Activated CD4-positive, alpha-beta T cell treated with anti-CD3 and anti-CD28 coated beads, Interleukin-2, amount 10 ng/mL, durations not matched to agents 24 days and 14 days (primary cell): ENCODE data around the gene OR4D10. TPM values are rescaled to one million over a fixed set of nuclear protein-coding genes. Genes with fewer than 3 reads are reported as not detected.
"Not testable (repeated sequence)": the region's sequence is repeated elsewhere in the genome, so short reads cannot be mapped to it uniquely, and the experiment has no call there.

ENCODE experiments used
- DNase-seq: peaks from one replicate; pipeline ENCODE4 v3.0.0; 2022
- H3K27ac Mint-ChIP-seq: one replicate; pipeline ENCODE4 v1.8.0; 2022; ENCODE audit warnings: mild to moderate bottlenecking, mixed read lengths
- H3K27me3 Mint-ChIP-seq: one replicate; pipeline ENCODE4 v1.8.0; 2022; ENCODE audit warnings: mixed read lengths
- H3K36me3 Mint-ChIP-seq: one replicate; pipeline ENCODE4 v1.8.0; 2022; ENCODE audit warnings: low read depth, mild to moderate bottlenecking, mixed read lengths
- H3K4me1 Mint-ChIP-seq: one replicate; pipeline ENCODE4 v1.8.0; 2021; ENCODE audit warnings: mixed read lengths
- H3K4me3 Mint-ChIP-seq: one replicate; pipeline ENCODE4 v1.8.0; 2022; ENCODE audit warnings: mild to moderate bottlenecking, moderate library complexity, mixed read lengths
- H3K9me3 Mint-ChIP-seq: one replicate; pipeline ENCODE4 v1.8.0; 2021; ENCODE audit warnings: mixed read lengths
- intact Hi-C: fragments of 100-400 bp; cut with micrococcal nuclease; formaldehyde crosslinking; loops from one replicate; pipeline ENCODE4 v1.15.1; 2023
- total RNA-seq: library from RNA; stranded (reverse); gene quantifications from 2 replicates; pipeline ENCODE4 v1.2.3, GENCODE V29; 2022

Gene OR4D10
- not detected in 2 replicates for total RNA-seq

DNA sequence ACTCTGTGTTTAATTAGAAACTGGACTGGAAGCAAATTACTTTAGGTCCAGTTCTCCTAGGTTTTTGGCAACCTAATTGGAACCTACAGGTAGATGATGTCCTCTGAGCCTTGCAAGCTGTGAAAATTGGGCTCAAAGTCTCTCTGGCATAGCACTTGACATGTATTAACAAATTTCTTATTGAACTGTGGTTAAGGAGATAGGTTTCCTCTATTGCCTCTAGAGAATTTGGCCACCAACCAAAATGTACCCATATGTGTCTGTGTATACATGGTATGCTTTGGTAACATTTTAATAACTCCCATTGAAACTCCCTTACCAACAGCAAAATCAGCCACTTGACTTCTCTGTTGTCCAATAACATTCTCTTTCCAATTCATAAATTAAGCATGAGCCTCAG is at the start of gene OR4D10:
OR4D10 (plus strand) TSS at position 301 of the 400 bp plus-strand sequence. CDS start 4,115 bp downstream, outside the sequence.
- no peak within 1 kb of the TSS for H3K4me3 Mint-ChIP-seq
- no peaks in the 10 kb centered on the region for H3K4me1 Mint-ChIP-seq
- DNase-seq: no peak
- H3K27me3 Mint-ChIP-seq: peaks cover 4% of the 10 kb centered on the region
- no peaks in the 10 kb centered on the region for H3K36me3 Mint-ChIP-seq
- no peak within 1 kb of the TSS for H3K27ac Mint-ChIP-seq
- no peaks in the 10 kb centered on the region for H3K9me3 Mint-ChIP-seq
- intact Hi-C loops: no loop called here

DNA sequence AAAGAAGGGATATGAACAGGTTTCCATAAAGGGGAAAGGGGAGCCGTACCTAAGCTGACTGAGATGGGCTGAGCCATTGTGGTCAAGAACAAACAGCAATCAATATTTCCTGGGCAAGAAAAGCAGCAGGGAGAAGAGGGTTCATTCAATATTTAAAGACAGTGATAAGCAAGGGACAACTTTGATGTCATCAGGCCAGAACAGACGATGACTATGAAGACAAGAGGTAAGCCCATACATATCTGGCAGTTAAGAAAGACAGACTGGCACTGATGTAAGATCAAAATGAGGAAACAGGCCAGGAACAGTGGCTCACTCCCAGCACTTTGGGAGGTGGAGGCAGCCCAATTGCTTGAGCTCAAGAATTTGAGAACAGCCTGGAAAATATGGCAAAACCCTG is 49.3 kb upstream of the OR4D10 start:
- peaks cover 4% of the 10 kb centered on the region for H3K27me3 Mint-ChIP-seq
- peaks cover 2% of the 10 kb centered on the region for H3K4me1 Mint-ChIP-seq
- H3K27ac Mint-ChIP-seq: no peak overlapping the region
- intact Hi-C loops: no loop called here
- H3K9me3 Mint-ChIP-seq: no peaks in the 10 kb centered on the region
- H3K4me3 Mint-ChIP-seq: no peak overlapping the region
- H3K36me3 Mint-ChIP-seq: no peaks in the 10 kb centered on the region
- peak; percentile 29 for DNase-seq

DNA sequence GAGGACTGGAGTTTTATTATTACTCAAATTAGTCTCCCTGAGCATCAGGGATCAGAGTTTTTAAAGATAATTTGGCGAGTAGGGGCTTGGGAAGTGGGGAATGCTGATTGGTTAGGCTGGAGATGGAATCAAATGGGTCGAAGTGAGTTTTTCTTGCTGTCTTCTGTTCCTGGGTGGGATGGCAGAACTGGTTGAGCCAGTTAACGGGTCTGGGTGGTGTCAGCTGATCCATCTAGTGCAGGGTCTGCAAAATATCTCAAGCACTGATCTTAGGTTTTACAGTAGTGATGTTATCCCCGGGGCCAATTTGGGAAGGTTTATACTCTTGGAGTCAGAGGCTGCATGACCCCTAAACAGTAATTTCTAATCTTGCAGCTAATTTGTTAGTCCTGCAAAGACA is 48.0 kb upstream of the OR4D10 start:
- peaks cover 3% of the 10 kb centered on the region for H3K27me3 Mint-ChIP-seq
- intact Hi-C loops: no loop called here

DNA sequence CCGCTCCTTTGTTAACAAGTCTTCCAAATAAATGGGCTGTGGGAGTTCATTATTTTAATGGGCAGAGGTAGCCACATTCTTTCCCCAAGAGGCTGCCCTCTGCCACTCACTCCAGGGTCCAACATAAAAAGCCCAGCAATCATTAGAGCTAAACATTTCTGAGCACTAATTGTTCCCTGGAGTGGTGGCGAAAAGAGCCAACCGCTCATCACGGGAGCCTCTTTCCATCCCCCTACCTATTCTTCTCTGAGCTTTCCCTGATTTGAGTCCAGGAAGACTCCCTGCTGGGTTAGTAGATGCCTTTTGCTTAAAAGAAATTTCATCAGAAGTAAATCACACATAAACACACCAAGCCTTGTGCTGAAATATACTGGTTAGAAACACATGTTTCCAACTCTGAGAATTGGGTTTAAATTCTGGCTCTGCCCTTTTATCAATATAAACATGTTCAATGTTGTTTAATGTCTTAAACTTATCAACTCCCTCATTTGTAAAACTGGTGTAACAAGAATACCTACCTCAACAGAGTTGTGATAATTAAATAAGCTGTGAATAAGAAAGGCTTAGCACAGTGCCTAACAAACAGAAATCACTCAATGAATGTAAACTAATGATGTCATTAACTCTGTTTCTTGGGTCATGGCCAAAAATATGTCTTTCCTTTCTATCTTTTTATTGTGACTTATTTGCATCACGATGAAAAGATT is 46.6 kb upstream of the OR4D10 start, which contains the start of gene OR5A2:
OR5A2 (minus strand) TSS at position 53 of the 707 bp plus-strand sequence. CDS start 3,460 bp downstream, outside the sequence.
- intact Hi-C loops: no loop called here
- Mint-ChIP-seq H3K36me3 (no peaks in the 10 kb centered on the region), H3K27ac (no peak within 1 kb of the TSS), H3K4me1 (peaks cover 2% of the 10 kb centered on the region), H3K9me3 (no peaks in the 10 kb centered on the region), H3K4me3 (no peak within 1 kb of the TSS), H3K27me3 (peaks cover 8% of the 10 kb centered on the region)
- peak; percentile 9 for DNase-seq

More for the DNA sequence above, 48.0 kb upstream of the OR4D10 start:
- H3K27ac Mint-ChIP-seq: no peak overlapping the region
- H3K36me3 Mint-ChIP-seq: no peaks in the 10 kb centered on the region
- H3K4me1 Mint-ChIP-seq: peaks cover 2% of the 10 kb centered on the region
- H3K9me3 Mint-ChIP-seq: no peaks in the 10 kb centered on the region
- DNase-seq: peak; percentile 31
- no peak overlapping the region for H3K4me3 Mint-ChIP-seq

DNA sequence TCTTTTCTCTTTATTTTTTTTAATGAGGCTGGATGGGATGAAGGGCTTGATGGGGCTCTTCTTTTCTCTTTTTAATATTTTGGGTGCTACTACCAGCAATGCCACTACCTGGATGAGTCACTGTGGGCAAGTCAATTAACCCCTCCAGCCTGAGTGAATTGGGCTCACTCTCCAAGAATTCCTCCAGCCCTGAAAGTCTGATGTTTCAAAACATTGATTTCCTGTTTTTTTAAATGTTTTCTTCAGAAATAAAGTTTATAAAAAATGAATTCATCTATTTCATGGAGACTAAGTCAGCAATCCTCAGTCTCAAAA is 46.1 kb upstream of the OR4D10 start:
- Mint-ChIP-seq H3K27me3 (peaks cover 9% of the 10 kb centered on the region), H3K27ac (no peak overlapping the region), H3K36me3 (no peaks in the 10 kb centered on the region), H3K4me1 (peaks cover 2% of the 10 kb centered on the region), H3K4me3 (no peak overlapping the region), H3K9me3 (no peaks in the 10 kb centered on the region)
- intact Hi-C loops: no loop called here
- no peak for DNase-seq

DNA sequence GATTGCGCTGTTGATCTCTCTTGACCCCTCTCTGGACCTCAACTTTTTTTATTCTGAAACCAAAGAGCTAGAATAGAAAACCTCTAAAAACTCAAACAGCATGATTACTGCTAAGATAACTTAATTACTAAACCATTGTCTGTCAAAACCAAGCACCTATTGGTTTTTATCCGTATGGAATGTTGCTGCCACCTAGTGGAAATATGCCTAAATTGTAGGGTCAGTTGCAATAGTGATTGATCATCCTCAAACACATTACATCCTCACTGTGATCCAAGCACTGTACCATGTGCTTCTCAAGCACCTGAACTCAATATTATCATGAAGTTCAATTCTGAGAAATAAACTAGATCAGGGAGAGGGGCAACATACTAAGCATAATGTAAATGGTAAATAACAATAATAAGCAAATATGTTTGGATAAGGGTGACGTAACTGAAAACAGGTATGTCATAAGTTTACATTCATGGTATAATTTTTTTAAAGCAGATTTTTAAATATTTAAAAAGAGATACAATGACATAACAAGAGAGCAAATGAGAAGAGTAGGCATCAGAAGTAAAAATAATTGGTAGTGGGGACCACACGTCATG is 43.1 kb upstream of the OR4D10 start:
- peak; percentile 85 for DNase-seq

DNA sequence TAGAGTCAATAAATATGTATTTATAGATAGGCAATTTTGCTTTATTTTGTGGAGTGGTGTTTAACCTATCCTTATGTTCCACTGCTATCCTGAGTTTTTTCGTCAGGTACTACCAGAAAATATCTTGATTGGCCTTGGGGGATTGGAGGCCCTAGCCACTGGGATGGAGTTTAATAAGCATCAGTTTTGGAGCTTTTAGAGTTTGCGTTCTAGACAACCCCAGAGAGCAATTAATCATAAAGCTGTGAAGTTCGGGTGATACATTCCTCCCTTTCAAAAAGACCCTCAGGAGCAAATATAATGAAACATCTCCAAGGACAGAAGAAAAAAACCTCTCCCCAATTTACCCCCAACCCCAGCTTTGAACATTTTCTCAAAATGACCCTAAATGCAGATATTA is 36.9 kb upstream of the OR4D10 start, which contains the start of gene OR5A1:
OR5A1 (plus strand) TSS at position 301 of the 400 bp plus-strand sequence. CDS start 6,700 bp downstream, outside the sequence.
- Mint-ChIP-seq H3K4me1 (no peaks in the 10 kb centered on the region), H3K36me3 (no peaks in the 10 kb centered on the region), H3K9me3 (no peaks in the 10 kb centered on the region), H3K27me3 (peaks cover 20% of the 10 kb centered on the region), H3K27ac (no peak within 1 kb of the TSS), H3K4me3 (no peak within 1 kb of the TSS)
- intact Hi-C loops: no loop called here
- peak; percentile 8 for DNase-seq

More for the DNA sequence above, 43.1 kb upstream of the OR4D10 start:
- no peak overlapping the region for H3K4me3 Mint-ChIP-seq
- intact Hi-C loops: loop anchor here (1.0 to 5.0 kb wide), 2 partner anchors 148 to 259 kb away; no protein-coding TSS in a partner anchor
- H3K36me3 Mint-ChIP-seq: no peaks in the 10 kb centered on the region
- no peaks in the 10 kb centered on the region for H3K4me1 Mint-ChIP-seq
- H3K27ac Mint-ChIP-seq: no peak overlapping the region
- no peaks in the 10 kb centered on the region for H3K9me3 Mint-ChIP-seq
- peaks cover 17% of the 10 kb centered on the region for H3K27me3 Mint-ChIP-seq

DNA sequence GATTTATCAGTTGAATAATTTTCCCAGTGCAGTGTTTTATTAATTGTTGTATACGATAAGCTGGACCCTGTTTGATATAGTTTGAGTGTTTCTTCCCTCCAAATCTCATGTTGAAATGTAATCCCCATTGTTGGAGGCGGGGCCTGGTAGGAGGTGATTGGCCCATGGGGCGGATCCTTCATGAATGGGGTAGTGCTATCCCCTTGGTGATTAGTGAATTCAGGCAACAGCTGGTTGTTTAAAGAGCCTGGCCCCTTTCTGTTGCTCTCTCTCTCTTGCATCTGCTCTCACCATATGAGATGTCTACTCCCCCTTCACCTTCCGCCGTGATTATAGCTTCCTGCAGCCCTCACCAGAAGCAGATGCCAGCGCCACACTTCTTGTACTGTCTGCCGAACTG is 35.3 kb upstream of the OR4D10 start:
- intact Hi-C loops: no loop called here
- Mint-ChIP-seq H3K27me3 (peaks cover 12% of the 10 kb centered on the region), H3K36me3 (no peaks in the 10 kb centered on the region), H3K4me1 (no peaks in the 10 kb centered on the region), H3K9me3 (no peaks in the 10 kb centered on the region), H3K27ac (no peak overlapping the region), H3K4me3 (no peak overlapping the region)
- DNase-seq: peak; percentile 25

DNA sequence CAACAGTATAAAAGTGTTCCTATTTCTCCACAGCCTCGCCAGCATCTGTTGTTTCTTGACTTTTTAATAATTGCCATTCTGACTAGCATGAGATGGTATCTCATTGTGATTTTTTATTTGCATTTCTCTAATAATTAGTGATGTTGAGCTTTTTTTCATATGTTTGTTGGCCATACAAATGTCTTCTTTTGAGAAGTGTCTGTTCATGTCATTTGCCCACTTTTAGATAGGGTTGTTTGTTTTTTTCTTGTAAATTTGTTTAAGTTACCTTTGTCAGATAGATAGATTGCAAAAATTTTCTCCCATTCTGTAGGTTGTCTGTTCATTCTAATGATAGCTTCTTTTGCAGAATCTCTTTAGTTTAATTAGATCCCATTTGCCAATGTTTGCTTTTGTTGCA is 27.5 kb upstream of the OR4D10 start:
- H3K4me1 Mint-ChIP-seq, H3K4me3 Mint-ChIP-seq, intact Hi-C loops, H3K27ac Mint-ChIP-seq, H3K36me3 Mint-ChIP-seq, H3K9me3 Mint-ChIP-seq, H3K27me3 Mint-ChIP-seq: not testable (repeated sequence)
- peak; percentile 1 for DNase-seq

DNA sequence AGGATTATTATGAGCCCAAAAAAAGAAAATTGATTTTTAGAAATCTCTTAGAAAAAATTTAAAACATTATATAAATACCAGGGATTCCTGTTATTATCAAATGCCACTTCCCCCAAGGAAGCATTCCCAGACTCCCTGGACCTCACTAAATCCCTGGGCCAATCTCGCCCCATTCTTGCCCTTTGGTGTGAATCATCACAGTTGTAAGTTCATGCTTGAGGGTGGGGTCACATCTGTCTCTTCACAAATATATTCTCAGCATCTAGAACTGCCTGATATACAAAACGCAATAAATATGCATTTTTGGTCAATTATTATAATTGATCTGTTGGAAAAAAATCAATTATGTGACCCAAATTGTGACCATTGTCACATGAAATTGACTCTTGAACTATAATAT is 24.6 kb upstream of the OR4D10 start:
- Mint-ChIP-seq H3K4me1 (no peaks in the 10 kb centered on the region), H3K9me3 (no peaks in the 10 kb centered on the region), H3K4me3 (no peak overlapping the region), H3K27me3 (peaks cover 7% of the 10 kb centered on the region), H3K27ac (no peak overlapping the region), H3K36me3 (no peaks in the 10 kb centered on the region)
- peak; percentile 4 for DNase-seq
- intact Hi-C loops: no loop called here

DNA sequence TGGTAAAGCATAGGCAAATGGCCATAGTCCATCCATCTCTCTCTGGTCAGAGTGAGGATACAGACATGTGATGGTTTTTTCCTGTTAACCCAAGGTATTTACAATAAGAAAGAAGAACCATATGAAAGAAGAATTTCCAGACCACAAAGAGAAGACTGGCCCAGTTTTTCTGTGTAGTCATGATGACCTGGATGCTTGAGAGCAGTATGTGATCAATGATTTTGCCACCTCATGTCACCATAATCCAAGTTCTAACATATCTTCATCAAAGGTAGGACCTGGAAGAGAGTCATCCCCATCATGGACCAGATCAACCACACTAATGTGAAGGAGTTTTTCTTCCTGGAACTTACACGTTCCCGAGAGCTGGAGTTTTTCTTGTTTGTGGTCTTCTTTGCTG is 16.5 kb upstream of the OR4D10 start, which contains the start of gene OR4D6:
OR4D6 (plus strand) TSS at position 301 of the 400 bp plus-strand sequence; CDS start at position 301, 0 bp downstream.
- H3K36me3 Mint-ChIP-seq: no peaks in the 10 kb centered on the region
- H3K27me3 Mint-ChIP-seq: peaks cover 3% of the 10 kb centered on the region
- intact Hi-C loops: no loop called here

DNA sequence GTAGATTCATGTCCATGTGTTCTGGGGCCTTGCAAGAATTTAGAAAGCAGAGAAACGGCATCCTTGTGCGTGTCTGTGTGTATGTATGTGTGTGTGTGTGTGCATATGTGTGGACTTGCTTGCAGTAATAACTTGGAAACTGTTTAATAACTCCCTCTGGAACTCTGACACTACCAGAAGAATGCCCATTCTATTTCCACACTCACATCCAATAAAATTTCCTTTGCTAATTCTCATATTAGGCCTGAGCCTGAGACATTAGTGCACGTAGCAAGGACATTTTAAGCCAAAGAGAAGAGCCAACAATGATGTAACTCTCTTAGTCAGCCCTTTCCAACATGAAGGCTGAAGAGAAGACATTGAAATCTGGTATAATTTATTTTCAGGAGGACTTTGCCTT is 13.2 kb upstream of the OR4D10 start:
- no peak overlapping the region for H3K4me3 Mint-ChIP-seq

More for the DNA sequence above, 16.5 kb upstream of the OR4D10 start, which contains the start of gene OR4D6:
- no peak for DNase-seq
- Mint-ChIP-seq H3K9me3 (no peaks in the 10 kb centered on the region), H3K4me1 (no peaks in the 10 kb centered on the region), H3K27ac (no peak within 1 kb of the TSS), H3K4me3 (no peak within 1 kb of the TSS)

DNA sequence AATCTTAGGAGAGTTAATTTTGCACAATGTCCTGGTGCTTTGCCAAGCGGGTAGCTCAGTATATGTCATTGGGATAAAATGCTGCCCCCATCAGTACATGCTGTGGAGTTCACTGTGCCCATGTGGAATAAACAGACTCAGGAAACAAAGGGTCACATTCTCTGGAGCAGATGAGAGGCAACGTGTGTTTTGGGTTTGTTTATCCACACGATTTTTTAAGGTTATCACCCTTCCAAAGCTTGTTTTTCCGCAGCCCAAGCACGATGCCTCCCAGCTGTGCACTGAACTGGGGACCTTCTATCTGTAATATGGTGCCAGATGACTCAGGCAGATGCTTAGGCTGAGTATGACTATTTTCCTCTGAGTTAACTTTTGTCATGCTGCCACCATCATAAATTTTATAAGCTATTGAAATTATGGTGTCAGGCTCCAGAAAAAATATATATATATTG is 9.9 kb upstream of the OR4D10 start:
- Mint-ChIP-seq H3K4me3 (no peak overlapping the region), H3K27me3 (peaks cover 9% of the 10 kb centered on the region), H3K9me3 (no peaks in the 10 kb centered on the region), H3K27ac (no peak overlapping the region), H3K4me1 (no peaks in the 10 kb centered on the region), H3K36me3 (no peaks in the 10 kb centered on the region)
- DNase-seq: no peak
- intact Hi-C loops: no loop called here

More for the DNA sequence above, 13.2 kb upstream of the OR4D10 start:
- intact Hi-C loops: no loop called here
- no peaks in the 10 kb centered on the region for H3K4me1 Mint-ChIP-seq
- DNase-seq: no peak
- H3K27me3 Mint-ChIP-seq: peaks cover 8% of the 10 kb centered on the region
- H3K9me3 Mint-ChIP-seq: no peaks in the 10 kb centered on the region
- no peak overlapping the region for H3K27ac Mint-ChIP-seq
- no peaks in the 10 kb centered on the region for H3K36me3 Mint-ChIP-seq

DNA sequence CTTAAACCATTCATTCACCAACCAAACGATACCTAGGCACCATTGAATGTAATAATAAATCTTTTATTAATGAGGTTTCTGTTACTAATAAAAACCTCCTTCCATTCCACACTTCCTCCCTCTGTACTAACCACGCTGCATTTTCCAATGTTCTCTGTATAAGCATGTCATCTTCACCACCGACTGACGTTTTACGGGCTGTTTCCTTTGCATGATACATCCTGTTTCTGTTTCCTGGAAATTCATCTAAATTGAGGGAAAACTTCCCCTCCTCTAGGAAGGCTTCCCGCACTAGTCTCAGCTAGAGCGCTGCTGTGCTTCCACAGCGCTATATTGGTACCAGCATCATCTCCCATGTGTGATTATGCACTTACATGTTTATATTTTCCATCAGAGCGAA is 2.1 kb downstream of the OR4D10 start:
- no peaks in the 10 kb centered on the region for H3K9me3 Mint-ChIP-seq
- DNase-seq: no peak
- H3K4me3 Mint-ChIP-seq: no peak overlapping the region
- intact Hi-C loops: no loop called here
- H3K4me1 Mint-ChIP-seq: no peaks in the 10 kb centered on the region
- no peak overlapping the region for H3K27ac Mint-ChIP-seq
- peaks cover 10% of the 10 kb centered on the region for H3K27me3 Mint-ChIP-seq
- H3K36me3 Mint-ChIP-seq: no peaks in the 10 kb centered on the region
